ELF-1 (cell line): Measurements from ENCODE around the gene FBXO45.
"Not testable (repeated sequence)": the region's sequence is repeated elsewhere in the genome, so short reads cannot be mapped to it uniquely, and the experiment has no call there.

Source experiments
- DNase-seq: peaks from one replicate; pipeline ENCODE4 v3.0.0-alpha.2; 2016; ENCODE audit warnings: low read depth, low spot score

The FBXO45 gene

GRCh38 chr3:196568246-196569002, at the start of gene FBXO45, which contains the start of gene WDR53:
TSS of gene FBXO45 (plus strand) at chr3:196568660. CDS start at chr3:196568985, 325 bp downstream.
TSS of gene WDR53 (minus strand) at chr3:196568554. CDS start at chr3:196561475, 7,079 bp downstream.
- peak; percentile 96 for DNase-seq

- peak; percentile 58 for DNase-seq
These were observed 49.3 kb upstream of the FBXO45 start for GRCh38 chr3:196518966-196519717.

- no peak for DNase-seq
These were observed 48.8 kb upstream of the FBXO45 start for GRCh38 chr3:196519718-196520082.

GRCh38 chr3:196521291-196521690, 47.2 kb upstream of the FBXO45 start:
- not testable (repeated sequence) for DNase-seq

- no peak for DNase-seq
These were observed 44.6 kb upstream of the FBXO45 start for GRCh38 chr3:196523841-196524240.

GRCh38 chr3:196524527-196524926, 43.9 kb upstream of the FBXO45 start:
- DNase-seq, result peak; percentile 21

- no peak for DNase-seq
These were observed 43.3 kb upstream of the FBXO45 start for GRCh38 chr3:196525141-196525540.

- peak; percentile 90 for DNase-seq
These were observed 39.7 kb upstream of the FBXO45 start for GRCh38 chr3:196528639-196529233.

- no peak for DNase-seq
These were observed 37.0 kb upstream of the FBXO45 start for GRCh38 chr3:196531418-196531817.

GRCh38 chr3:196533260-196533681, 35.2 kb upstream of the FBXO45 start:
- DNase-seq, result peak; percentile 76

- DNase-seq, result peak; percentile 40
These were observed 31.0 kb upstream of the FBXO45 start for GRCh38 chr3:196537319-196537984.

GRCh38 chr3:196541684-196542445, 26.6 kb upstream of the FBXO45 start:
- no peak for DNase-seq

- no peak for DNase-seq
These were observed 23.9 kb upstream of the FBXO45 start for GRCh38 chr3:196544491-196544992.

- DNase-seq, result no peak
These were observed 21.9 kb upstream of the FBXO45 start for GRCh38 chr3:196546537-196546936.

GRCh38 chr3:196547067-196547466, 21.4 kb upstream of the FBXO45 start:
- no peak for DNase-seq

GRCh38 chr3:196549312-196549711, 19.1 kb upstream of the FBXO45 start:
- not testable (repeated sequence) for DNase-seq

- DNase-seq, result not testable (repeated sequence)
These were observed 18.3 kb upstream of the FBXO45 start for GRCh38 chr3:196550172-196550571.

- DNase-seq, result no peak
These were observed 16.2 kb upstream of the FBXO45 start for GRCh38 chr3:196552253-196552652.

GRCh38 chr3:196553551-196553950, 14.9 kb upstream of the FBXO45 start:
- no peak for DNase-seq

GRCh38 chr3:196554205-196554604, 14.3 kb upstream of the FBXO45 start:
- no peak for DNase-seq

- DNase-seq, result no peak
These were observed 13.2 kb upstream of the FBXO45 start for GRCh38 chr3:196555295-196555694.
